Gastrocnemius medialis (tissue), 4 donors: ENCODE data around the gene GRID1.

Experiments used
- POLR2A ChIP-seq, 2 donors: fragments of 450-650 bp; IDR thresholded peaks; one replicate each; pipeline ENCODE4 v1.6.1; 2017; ENCODE audit warnings: antibody characterized with exemption in 2 of 2, mild to moderate bottlenecking in 2 of 2, moderate library complexity in 2 of 2
- TF ChIP-seq, protein P1 (sequence below), 5 experiments: fragments of 450-650 bp in 3 of 5; fragments of 200-600 bp in 2 of 5; sonication (generic) in 2 of 5; IDR thresholded peaks in 4 of 5; conservative IDR thresholded peaks in 1 of 5; 1 replicate in 4 of 5; 2 replicates in 1 of 5; pipeline ENCODE4 v1.5.1; 2016 to 2019; ENCODE audit warnings: antibody characterized with exemption in 5 of 5, mild to moderate bottlenecking in 3 of 5, moderate library complexity in 3 of 5

DNA sequence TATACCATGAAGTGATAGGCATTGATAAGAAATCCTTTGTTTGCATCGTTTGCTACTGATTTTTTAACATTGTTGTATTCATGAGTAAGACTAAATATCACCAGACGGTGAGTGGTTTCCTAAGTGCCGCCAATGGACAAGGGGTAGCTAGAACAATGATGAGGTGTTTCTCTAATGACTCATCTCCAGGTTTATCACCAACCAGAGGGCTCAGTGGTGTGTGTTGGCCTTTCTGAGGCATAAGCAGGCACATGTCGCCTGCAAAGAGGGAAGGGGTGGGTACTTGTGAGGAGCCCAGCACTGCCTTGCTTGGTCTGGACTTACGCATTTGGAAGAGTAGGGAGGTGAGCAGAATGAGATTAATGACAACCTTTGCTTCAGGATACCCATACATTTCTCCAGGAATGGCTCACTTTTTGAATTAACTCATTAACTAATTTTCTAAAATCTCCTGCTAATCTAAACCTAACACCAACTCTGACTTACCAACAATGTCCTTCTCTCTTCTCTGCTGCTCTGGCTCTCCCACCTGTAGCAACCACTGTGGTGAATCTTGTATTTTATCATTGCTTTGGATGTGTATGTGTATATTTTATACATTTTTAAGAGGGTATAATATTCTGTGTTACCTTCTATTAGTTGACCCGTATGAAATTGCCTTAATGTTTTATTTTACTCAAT lies 722.6 kb downstream of the GRID1 start:
- TF ChIP-seq, protein P1, sequence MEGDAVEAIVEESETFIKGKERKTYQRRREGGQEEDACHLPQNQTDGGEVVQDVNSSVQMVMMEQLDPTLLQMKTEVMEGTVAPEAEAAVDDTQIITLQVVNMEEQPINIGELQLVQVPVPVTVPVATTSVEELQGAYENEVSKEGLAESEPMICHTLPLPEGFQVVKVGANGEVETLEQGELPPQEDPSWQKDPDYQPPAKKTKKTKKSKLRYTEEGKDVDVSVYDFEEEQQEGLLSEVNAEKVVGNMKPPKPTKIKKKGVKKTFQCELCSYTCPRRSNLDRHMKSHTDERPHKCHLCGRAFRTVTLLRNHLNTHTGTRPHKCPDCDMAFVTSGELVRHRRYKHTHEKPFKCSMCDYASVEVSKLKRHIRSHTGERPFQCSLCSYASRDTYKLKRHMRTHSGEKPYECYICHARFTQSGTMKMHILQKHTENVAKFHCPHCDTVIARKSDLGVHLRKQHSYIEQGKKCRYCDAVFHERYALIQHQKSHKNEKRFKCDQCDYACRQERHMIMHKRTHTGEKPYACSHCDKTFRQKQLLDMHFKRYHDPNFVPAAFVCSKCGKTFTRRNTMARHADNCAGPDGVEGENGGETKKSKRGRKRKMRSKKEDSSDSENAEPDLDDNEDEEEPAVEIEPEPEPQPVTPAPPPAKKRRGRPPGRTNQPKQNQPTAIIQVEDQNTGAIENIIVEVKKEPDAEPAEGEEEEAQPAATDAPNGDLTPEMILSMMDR (IDR thresholded peaks at IDR 0.05 in 4 of 5, conservative IDR thresholded peaks at IDR 0.05 in 1 of 5), result no peak
- no peak for TF ChIP-seq POLR2A (IDR thresholded peaks at IDR 0.05)
